Measurements from ENCODE around the gene CPNE4.

GRCh38 chr3:132037056-132037455 lies 2.2 kb upstream of the CPNE4 start:
- TF ChIP-seq ZNF274 (IDR thresholded peaks at IDR 0.05; ENCODE audit: low read depth, low read length) (no peak), YY1 (IDR thresholded peaks at IDR 0.05; ENCODE audit: insufficient read depth, insufficient read length) (no peak)
